ENCODE data around the gene EID2. TPM values are rescaled to one million over a fixed set of nuclear protein-coding genes. Genes with fewer than 3 reads are reported as not detected.

EID2 gene
- total and polyA plus RNA-seq, 11 donors: 7.1 to 16.5 (median 12.9) TPM

GRCh38 chr19:39563408-39563807, 23.4 kb upstream of the EID2 start:
- H3K27ac ChIP-seq: no peak overlapping the region
- H3K27me3 ChIP-seq: peaks cover 0 to 19% (median 0%) of the 10 kb centered on the region in 9 donors
- H3K4me1 ChIP-seq: peaks cover 0 to 11% (median 0%) of the 10 kb centered on the region in 12 donors
- no peak overlapping the region for H3K4me3 ChIP-seq
- H3K36me3 ChIP-seq: no peaks in the 10 kb centered on the region
- ATAC-seq (no peak), DNase-seq (no peak)
- no peaks in the 10 kb centered on the region for H3K9me3 ChIP-seq
- TF ChIP-seq POLR2A (IDR thresholded peaks at IDR 0.05): no peak
- TF ChIP-seq CTCF (IDR thresholded peaks at IDR 0.05): no peak
- WGBS, 4 donors: 62 to 86% (median 77%) methylated on average over 2 of the region's 2 CpGs
- intact Hi-C loops (cut with DNase I): no loop called here

DNA sequence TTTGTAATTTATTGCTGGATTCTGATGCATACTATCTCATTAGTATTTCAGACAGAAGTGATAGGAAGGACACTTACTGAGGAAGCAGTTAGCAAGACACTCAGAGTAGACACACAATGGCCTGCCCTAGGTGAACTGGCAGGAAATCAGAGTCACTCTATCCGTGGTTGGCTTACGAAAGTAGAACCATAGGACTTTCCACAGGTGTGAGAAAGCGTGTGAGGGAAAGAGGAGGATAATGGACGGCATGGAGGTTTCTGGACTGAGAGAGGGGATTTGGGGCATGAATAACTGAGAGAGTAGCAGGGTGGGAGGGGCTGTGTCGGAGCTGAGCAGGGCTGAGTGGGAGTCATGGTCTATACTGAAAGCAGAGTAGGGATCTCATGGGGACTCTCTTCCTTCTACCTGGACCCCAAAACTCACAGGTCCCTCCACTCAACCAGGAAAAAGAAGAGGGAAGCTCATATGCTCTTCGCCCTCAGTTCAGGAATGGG, 18.7 kb upstream of the EID2 start:
- H3K4me1 ChIP-seq: peaks cover 0 to 40% (median 0%) of the 10 kb centered on the region in 12 donors
- intact Hi-C loops (cut with DNase I): loop anchor here in 6 of 10 donors (5.0 to 10.0 kb wide), 4 partner anchors 114 to 406 kb away; partner anchors contain the start of gene FBL (in 3 of the 6)
- no peaks in the 10 kb centered on the region for H3K9me3 ChIP-seq
- H3K27me3 ChIP-seq: peaks cover 0 to 3% (median 0%) of the 10 kb centered on the region in 9 donors
- H3K27ac ChIP-seq: peak overlapping the region in 1 of 12 donors; percentile 89
- no peak overlapping the region for H3K4me3 ChIP-seq
- TF ChIP-seq POLR2A (IDR thresholded peaks at IDR 0.05) (no peak), CTCF (IDR thresholded peaks at IDR 0.05) (no peak)
- ATAC-seq (no peak), DNase-seq (no peak)
- H3K36me3 ChIP-seq: no peaks in the 10 kb centered on the region
- 66 to 75% (median 71%) methylated on average over 6 of the region's 6 CpGs for WGBS, 4 donors

GRCh38 chr19:39557811-39558623, 18.1 kb upstream of the EID2 start:
- WGBS, 4 donors: 69 to 74% (median 73%) methylated on average over 5 of the region's 5 CpGs
- DNase-seq (no peak), ATAC-seq (peak in 2 of 4 donors; percentile 31 to 44)
- H3K4me3 ChIP-seq: peak overlapping the region in 2 of 12 donors; percentile 16 to 17
- TF ChIP-seq CTCF (IDR thresholded peaks at IDR 0.05) (no peak), POLR2A (IDR thresholded peaks at IDR 0.05) (no peak)
- H3K27ac ChIP-seq: peak overlapping the region in 1 of 12 donors; percentile 89
- intact Hi-C loops (cut with DNase I): loop anchor here in 6 of 10 donors (5.0 to 10.0 kb wide), 4 partner anchors 114 to 407 kb away; partner anchors contain the start of gene FBL (in 3 of the 6)
- H3K27me3 ChIP-seq: peaks cover 0 to 3% (median 0%) of the 10 kb centered on the region in 9 donors
- H3K9me3 ChIP-seq: no peaks in the 10 kb centered on the region
- H3K4me1 ChIP-seq: peaks cover 0 to 41% (median 0%) of the 10 kb centered on the region in 12 donors
- no peaks in the 10 kb centered on the region for H3K36me3 ChIP-seq

DNA sequence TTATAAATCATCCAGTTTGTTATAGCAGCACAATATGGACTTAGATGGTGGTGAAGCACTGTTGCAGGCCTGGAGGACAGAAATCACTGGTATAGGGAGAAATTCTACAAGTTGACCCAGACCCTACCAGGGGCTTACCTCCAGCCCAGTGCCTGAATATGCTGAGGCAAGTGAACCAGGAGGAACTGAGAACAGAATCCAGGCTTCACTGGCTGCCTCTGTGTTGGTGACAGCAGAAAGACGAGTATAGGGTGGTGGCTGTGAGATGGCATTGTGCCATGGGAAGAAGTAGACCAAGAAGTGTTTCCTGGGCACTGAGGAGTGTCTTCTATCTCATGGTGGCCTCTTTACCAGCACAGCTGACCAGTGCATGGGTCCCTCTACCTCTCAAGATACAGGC, 15.9 kb upstream of the EID2 start:
- intact Hi-C loops (cut with DNase I): loop anchor here in 6 of 10 donors (5.0 to 10.0 kb wide), 4 partner anchors 116 to 409 kb away; partner anchors contain the start of gene FBL (in 3 of the 6)
- H3K4me1 ChIP-seq: peaks cover 0 to 56% (median 0%) of the 10 kb centered on the region in 12 donors
- no peak overlapping the region for H3K4me3 ChIP-seq
- TF ChIP-seq POLR2A (IDR thresholded peaks at IDR 0.05): no peak
- no peak for TF ChIP-seq CTCF (IDR thresholded peaks at IDR 0.05)
- DNase-seq (no peak), ATAC-seq (no peak)
- H3K27ac ChIP-seq: no peak overlapping the region
- no peaks in the 10 kb centered on the region for H3K36me3 ChIP-seq
- H3K27me3 ChIP-seq: no peaks in the 10 kb centered on the region
- no peaks in the 10 kb centered on the region for H3K9me3 ChIP-seq
- WGBS, 4 donors: 18 to 47% (median 35%) methylated on average over 1 of the region's 1 CpG
